HepG2 (cell line): ENCODE data around the gene PSMD6. TPM values are rescaled to one million over a fixed set of nuclear protein-coding genes. Genes with fewer than 3 reads are reported as not detected.

Source experiments
- ATAC-seq: fragments of 200-7000 bp; cut with Tn5 transposase; 3 replicates; pipeline ENCODE4 v1.9.1; 2020; ENCODE audit warnings: mild to moderate bottlenecking, moderate library complexity
- BruUV-seq: library from RNA; stranded (reverse); fragments of 400-500 nt; replicated peaks from 2 replicates; lab custom pipeline; 2021; lab: Mats Ljungman, UMichigan
- CTCF ChIA-PET: fragments of 300-600 bp; formaldehyde crosslinking; extraction: SDS; loops from one replicate; lab custom pipeline; 2021; ENCODE audit warnings: low total read pairs, inconsistent platforms, low intra/inter-chr PET ratio; lab: Yijun Ruan, JAX
- POLR2A ChIA-PET: fragments of 350-600 bp; sonication (Branson Sonifier 250); formaldehyde crosslinking; loops from one replicate; lab custom pipeline; 2020; ENCODE audit warnings: antibody characterized with exemption, inconsistent platforms; lab: Yijun Ruan, JAX
- DNase-seq: peaks from one replicate; pipeline ENCODE4 v3.0.0-alpha.2; 2015; ENCODE audit warnings: low spot score
- FAIRE-seq: peaks from 3 replicates; lab custom pipeline; 2011; peaks lifted over from hg19 to GRCh38; lab: Jason Lieb, UNC
- H2AFZ ChIP-seq: one replicate; pipeline ENCODE4 v1.6.1; 2011; ENCODE audit warnings: low read length, inconsistent platforms
- H3K27ac ChIP-seq: fragments of 300-600 bp; 3 replicates; pipeline ENCODE4 v1.8.0; 2011; ENCODE audit warnings: mixed run types, mild to moderate bottlenecking, mixed read lengths, low read length, inconsistent platforms; ENCODE audit not compliant: insufficient read depth; ENCODE audit errors: extremely low read length
- H3K27me3 ChIP-seq, 2 experiments: fragments of 200-600 bp in 1 of 2; 2 replicates in 1 of 2; 3 replicates in 1 of 2; pipeline versions ENCODE4 v1.6.0 to v1.8.0; 2011; ENCODE audit warnings: low read length in 2 of 2, mild to moderate bottlenecking in 2 of 2, moderate library complexity in 2 of 2, inconsistent platforms in 1 of 2; ENCODE audit not compliant: insufficient read depth in 2 of 2, control insufficient read depth in 1 of 2
- H3K36me3 ChIP-seq, 2 experiments: fragments of 200-600 bp in 1 of 2; replicated peaks in 1 of 2; 2 replicates in 1 of 2; 3 replicates in 1 of 2; pipeline versions ENCODE4 v1.5.1 to v1.8.0; 2011; ENCODE audit warnings: low read length in 2 of 2, inconsistent platforms in 1 of 2; ENCODE audit not compliant: insufficient read depth in 2 of 2, control insufficient read depth in 1 of 2
- H3K4me1 ChIP-seq: 2 replicates; pipeline ENCODE4 v1.5.1; 2012; ENCODE audit warnings: low read length, inconsistent platforms; ENCODE audit not compliant: insufficient read depth
- H3K4me2 ChIP-seq: 2 replicates; pipeline ENCODE4 v1.6.0; 2011; ENCODE audit warnings: low read depth, low read length, inconsistent platforms
- H3K4me3 ChIP-seq, 3 experiments: fragments of 200-600 bp in 1 of 3; sonication (generic), shearing (Covaris generic) in 1 of 3; replicated peaks in 1 of 3; 2 replicates each; pipeline ENCODE4 v1.5.1; 2011 to 2016; ENCODE audit warnings: low read length in 3 of 3, inconsistent platforms in 2 of 3, low read depth in 2 of 3, mild to moderate bottlenecking in 2 of 3, control low read depth in 1 of 3, mixed read lengths in 1 of 3; ENCODE audit not compliant: insufficient read depth in 1 of 3
- H3K79me2 ChIP-seq: one replicate; pipeline ENCODE4 v1.6.1; 2011; ENCODE audit warnings: low read length, inconsistent platforms; ENCODE audit not compliant: insufficient read depth
- H3K9ac ChIP-seq: 2 replicates; pipeline ENCODE4 v1.6.0; 2011; ENCODE audit warnings: mild to moderate bottlenecking, low read depth, low read length, inconsistent platforms; ENCODE audit not compliant: insufficient read depth
- H3K9me3 ChIP-seq: 2 replicates; pipeline ENCODE4 v1.5.1; 2012; ENCODE audit warnings: mild to moderate bottlenecking, low read length
- H4K20me1 ChIP-seq: 2 replicates; pipeline ENCODE4 v1.6.0; 2011; ENCODE audit warnings: inconsistent platforms, mild to moderate bottlenecking, low read length, moderate library complexity; ENCODE audit not compliant: insufficient read depth
- AGO2 ChIP-seq: fragments of 200-400 bp; formaldehyde crosslinking; optimal IDR thresholded peaks from 2 replicates; pipeline ENCODE3; 2017; ENCODE audit warnings: mild to moderate bottlenecking, low read depth, low read length, moderate library complexity
- ATF5 ChIP-seq: sonication (generic); formaldehyde crosslinking; IDR thresholded peaks from 2 replicates; pipeline ENCODE4 v1.4.0; 2020; ENCODE audit warnings: mild to moderate bottlenecking, low read depth, missing genetic modification reagents
- MBNL3 ChIP-seq: fragments of 250-450 bp; sonication (Bioruptor Pico); conservative IDR thresholded peaks from 2 replicates; pipeline ENCODE4 v1.8.0; 2022; ENCODE audit warnings: mild to moderate bottlenecking, inconsistent platforms
- NFE2 ChIP-seq: sonication (generic); formaldehyde crosslinking; IDR thresholded peaks from 2 replicates; pipeline ENCODE4 v1.4.0; 2020; ENCODE audit warnings: missing genetic modification reagents
- NFKB2 ChIP-seq: sonication (generic); formaldehyde crosslinking; IDR thresholded peaks from 2 replicates; pipeline ENCODE4 v1.4.0; 2020; ENCODE audit warnings: missing genetic modification reagents, borderline replicate concordance
- SALL1 ChIP-seq: sonication (generic); formaldehyde crosslinking; IDR thresholded peaks from 2 replicates; pipeline ENCODE4 v1.8.0; 2022; ENCODE audit warnings: mild to moderate bottlenecking, missing genetic modification reagents
- SMARCC2 ChIP-seq: fragments of 450-650 bp; IDR thresholded peaks from 2 replicates; pipeline ENCODE4 v1.6.1; 2017; ENCODE audit warnings: antibody characterized with exemption, mild to moderate bottlenecking
- SOX5 ChIP-seq: IDR thresholded peaks from 2 replicates; pipeline ENCODE4 v1.6.1; 2016; ENCODE audit warnings: borderline replicate concordance
- UBTF ChIP-seq: sonication (generic); formaldehyde crosslinking; IDR thresholded peaks from 2 replicates; pipeline ENCODE4 v1.4.0; 2020; ENCODE audit warnings: mild to moderate bottlenecking, missing genetic modification reagents
- WGBS: methylation state at CpG from one replicate; pipeline ENCODE4 v1.1.6; 2017; ENCODE audit warnings: low lambda C conversion rate; 5-methylcytosine and 5-hydroxymethylcytosine counted together
- in situ Hi-C: cut with HindIII; loops from 2 replicates; pipeline ENCODE4 v1.10.0; 2017; ENCODE audit warnings: low pct_unique_long_range_greater_than_20kb; ENCODE audit not compliant: extremely low pct_ligation_motif_present
- intact Hi-C: fragments of 100-400 bp; cut with micrococcal nuclease; formaldehyde crosslinking; loops from one replicate; pipeline ENCODE4 v1.10.0; 2022; ENCODE audit not compliant: unreplicated experiment
- polyA plus RNA-seq, 8 experiments: library from polyadenylated mRNA; depleted of rRNA in 3 of 8; stranded (reverse) in 7 of 8; unstranded in 1 of 8; fragments of >200 nt; fragmentation: Illumina TruSeq in 4 of 8; extraction: Trizol in 4 of 8; gene quantifications; 2 replicates each; pipeline versions ENCODE4 v1.2.1 to v1.2.3, GENCODE V29; 2011 to 2016; ENCODE audit warnings: low read depth in 4 of 8, missing spikeins in 1 of 8, mixed read lengths in 1 of 8; ENCODE audit not compliant: insufficient read depth in 1 of 8
- total RNA-seq, 5 experiments: library from RNA; depleted of rRNA; stranded (reverse); fragments of >200 nt; fragmentation: Illumina TruSeq; extraction: Trizol; gene quantifications; 2 replicates each; pipeline ENCODE4 v1.2.3, GENCODE V29; 2016; ENCODE audit warnings: low read depth in 1 of 5
- TF ChIP-seq, protein P1 (sequence below): sonication (generic); formaldehyde crosslinking; conservative IDR thresholded peaks from 2 replicates; pipeline ENCODE4 v1.8.0; 2022; ENCODE audit warnings: missing genetic modification reagents
- TF ChIP-seq, protein P2 (sequence below): sonication (generic); formaldehyde crosslinking; IDR thresholded peaks from 2 replicates; pipeline ENCODE4 v1.4.0; 2020; ENCODE audit warnings: missing genetic modification reagents
- TF ChIP-seq, protein P3 (sequence below): sonication (generic); formaldehyde crosslinking; IDR thresholded peaks from 2 replicates; pipeline ENCODE4 v1.4.0; 2020; ENCODE audit warnings: missing genetic modification reagents
- TF ChIP-seq, protein P4 (sequence below): sonication (generic); formaldehyde crosslinking; IDR thresholded peaks from 2 replicates; pipeline ENCODE4 v1.4.0; 2020; ENCODE audit warnings: mild to moderate bottlenecking, missing genetic modification reagents

PSMD6 gene
- total and polyA plus RNA-seq, 2 of the 13 experiments (the other 11 are each of a cell fraction or from before 2014, with no cell fraction given): 36.8 to 117 TPM

GRCh38 chr3:63990733-63991132 is 32.6 kb downstream of the PSMD6 start (continued):
- TF ChIP-seq, protein P1, sequence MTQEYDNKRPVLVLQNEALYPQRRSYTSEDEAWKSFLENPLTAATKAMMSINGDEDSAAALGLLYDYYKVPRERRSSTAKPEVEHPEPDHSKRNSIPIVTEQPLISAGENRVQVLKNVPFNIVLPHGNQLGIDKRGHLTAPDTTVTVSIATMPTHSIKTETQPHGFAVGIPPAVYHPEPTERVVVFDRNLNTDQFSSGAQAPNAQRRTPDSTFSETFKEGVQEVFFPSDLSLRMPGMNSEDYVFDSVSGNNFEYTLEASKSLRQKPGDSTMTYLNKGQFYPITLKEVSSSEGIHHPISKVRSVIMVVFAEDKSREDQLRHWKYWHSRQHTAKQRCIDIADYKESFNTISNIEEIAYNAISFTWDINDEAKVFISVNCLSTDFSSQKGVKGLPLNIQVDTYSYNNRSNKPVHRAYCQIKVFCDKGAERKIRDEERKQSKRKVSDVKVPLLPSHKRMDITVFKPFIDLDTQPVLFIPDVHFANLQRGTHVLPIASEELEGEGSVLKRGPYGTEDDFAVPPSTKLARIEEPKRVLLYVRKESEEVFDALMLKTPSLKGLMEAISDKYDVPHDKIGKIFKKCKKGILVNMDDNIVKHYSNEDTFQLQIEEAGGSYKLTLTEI (CRISPR knock-in tag): no peak
- TF ChIP-seq, protein P2, sequence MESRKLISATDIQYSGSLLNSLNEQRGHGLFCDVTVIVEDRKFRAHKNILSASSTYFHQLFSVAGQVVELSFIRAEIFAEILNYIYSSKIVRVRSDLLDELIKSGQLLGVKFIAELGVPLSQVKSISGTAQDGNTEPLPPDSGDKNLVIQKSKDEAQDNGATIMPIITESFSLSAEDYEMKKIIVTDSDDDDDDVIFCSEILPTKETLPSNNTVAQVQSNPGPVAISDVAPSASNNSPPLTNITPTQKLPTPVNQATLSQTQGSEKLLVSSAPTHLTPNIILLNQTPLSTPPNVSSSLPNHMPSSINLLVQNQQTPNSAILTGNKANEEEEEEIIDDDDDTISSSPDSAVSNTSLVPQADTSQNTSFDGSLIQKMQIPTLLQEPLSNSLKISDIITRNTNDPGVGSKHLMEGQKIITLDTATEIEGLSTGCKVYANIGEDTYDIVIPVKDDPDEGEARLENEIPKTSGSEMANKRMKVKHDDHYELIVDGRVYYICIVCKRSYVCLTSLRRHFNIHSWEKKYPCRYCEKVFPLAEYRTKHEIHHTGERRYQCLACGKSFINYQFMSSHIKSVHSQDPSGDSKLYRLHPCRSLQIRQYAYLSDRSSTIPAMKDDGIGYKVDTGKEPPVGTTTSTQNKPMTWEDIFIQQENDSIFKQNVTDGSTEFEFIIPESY (CRISPR knock-in tag): no peak
- TF ChIP-seq MBNL3 (CRISPR knock-in tag) (no peak), SOX5 (peak; percentile 66), SALL1 (CRISPR knock-in tag) (no peak), ATF5 (no peak)

DNA sequence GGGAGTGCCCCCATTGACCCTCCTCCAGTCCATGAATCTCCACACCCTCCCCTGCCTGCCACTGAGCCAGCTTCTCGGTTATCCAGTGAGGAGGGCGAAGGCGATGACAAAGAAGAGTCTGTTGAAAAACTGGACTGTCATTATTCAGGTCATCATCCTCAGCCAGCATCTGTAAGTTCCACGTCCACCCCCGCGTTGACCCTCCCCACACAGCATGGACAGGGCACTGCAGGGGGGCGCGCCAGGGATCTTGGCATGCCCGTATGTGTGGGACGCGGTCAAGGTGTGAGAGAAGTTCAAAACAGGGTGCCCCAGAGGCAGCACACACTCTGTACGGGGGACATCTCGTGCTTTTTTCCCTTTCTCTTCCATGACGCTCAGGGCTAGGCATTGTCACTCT is 33.1 kb downstream of the PSMD6 start:
- POLR2A ChIA-PET: no interaction called here
- no TSS peak for BruUV-seq
- no peak overlapping the region for H3K4me2 ChIP-seq
- H3K36me3 ChIP-seq: peaks cover 33 to 86% of the 10 kb centered on the region in 2 experiments
- 99% methylated on average over 9 of the region's 14 CpGs for WGBS
- no peak for ATAC-seq
- no peak overlapping the region for H3K9ac ChIP-seq
- H3K4me3 ChIP-seq: no peak overlapping the region
- no peak for DNase-seq
- no peaks in the 10 kb centered on the region for H3K9me3 ChIP-seq
- H4K20me1 ChIP-seq: no peaks in the 10 kb centered on the region
- in situ Hi-C loops: loop anchor here (5.0 kb wide), 1 partner anchor 78 kb away; the partner anchor contains the start of gene SCAANT1
- no peak overlapping the region for H2AFZ ChIP-seq
- peaks cover 19% of the 10 kb centered on the region for H3K4me1 ChIP-seq
- no peak for FAIRE-seq
- H3K27me3 ChIP-seq: no peaks in the 10 kb centered on the region
- peak overlapping the region; percentile 34 for H3K27ac ChIP-seq
- H3K79me2 ChIP-seq: no peaks in the 10 kb centered on the region
- CTCF ChIA-PET: no interaction called here
- intact Hi-C loops: no loop called here
- TF ChIP-seq NFKB2 (CRISPR knock-in tag) (no peak), AGO2 (no peak), SMARCC2 (no peak), UBTF (CRISPR knock-in tag) (no peak), NFE2 (no peak)
- TF ChIP-seq, protein P3, sequence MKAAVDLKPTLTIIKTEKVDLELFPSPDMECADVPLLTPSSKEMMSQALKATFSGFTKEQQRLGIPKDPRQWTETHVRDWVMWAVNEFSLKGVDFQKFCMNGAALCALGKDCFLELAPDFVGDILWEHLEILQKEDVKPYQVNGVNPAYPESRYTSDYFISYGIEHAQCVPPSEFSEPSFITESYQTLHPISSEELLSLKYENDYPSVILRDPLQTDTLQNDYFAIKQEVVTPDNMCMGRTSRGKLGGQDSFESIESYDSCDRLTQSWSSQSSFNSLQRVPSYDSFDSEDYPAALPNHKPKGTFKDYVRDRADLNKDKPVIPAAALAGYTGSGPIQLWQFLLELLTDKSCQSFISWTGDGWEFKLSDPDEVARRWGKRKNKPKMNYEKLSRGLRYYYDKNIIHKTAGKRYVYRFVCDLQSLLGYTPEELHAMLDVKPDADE (CRISPR knock-in tag): no peak
- TF ChIP-seq, protein P4, sequence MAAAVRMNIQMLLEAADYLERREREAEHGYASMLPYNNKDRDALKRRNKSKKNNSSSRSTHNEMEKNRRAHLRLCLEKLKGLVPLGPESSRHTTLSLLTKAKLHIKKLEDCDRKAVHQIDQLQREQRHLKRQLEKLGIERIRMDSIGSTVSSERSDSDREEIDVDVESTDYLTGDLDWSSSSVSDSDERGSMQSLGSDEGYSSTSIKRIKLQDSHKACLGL (CRISPR knock-in tag): no peak
